HAP-1 (cell line): ENCODE data around the gene ANGPTL2.

ENCODE experiments used
- DNase-seq, 2 experiments: peaks; one replicate each; pipeline ENCODE4 v3.0.0-alpha.2; 2016 to 2020; ENCODE audit warnings: low spot score in 2 of 2
- H3K27me3 ChIP-seq: fragments of 250-450 bp; sonication (Bioruptor Pico); 2 replicates; pipeline ENCODE4 v1.5.1; 2020; ENCODE audit warnings: low read depth, mild to moderate bottlenecking, moderate library complexity
- H3K36me3 ChIP-seq: fragments of 250-450 bp; sonication (Bioruptor Pico); replicated peaks from 2 replicates; pipeline ENCODE4 v1.5.1; 2020; ENCODE audit warnings: mild to moderate bottlenecking
- H3K4me1 ChIP-seq: fragments of 250-450 bp; sonication (Bioruptor Pico); 2 replicates; pipeline ENCODE4 v1.5.1; 2020; ENCODE audit warnings: mild to moderate bottlenecking
- H3K4me3 ChIP-seq: fragments of 250-450 bp; sonication (Bioruptor Pico); 2 replicates; pipeline ENCODE4 v1.5.1; 2020; ENCODE audit warnings: mild to moderate bottlenecking, moderate library complexity
- H3K9me3 ChIP-seq: fragments of 250-450 bp; sonication (Bioruptor Pico); 2 replicates; pipeline ENCODE4 v1.5.1; 2020; ENCODE audit warnings: mild to moderate bottlenecking, moderate library complexity
- in situ Hi-C: fragments of 300-500 bp; cut with MboI; formaldehyde crosslinking; loops from 3 replicates; pipeline ENCODE4 v1.14.3; 2020; ENCODE audit warnings: low sequenced_read_pairs, inconsistent platforms, mixed read lengths

ANGPTL2 gene

GRCh38 chr9:127112056-127112455, 10.4 kb downstream of the ANGPTL2 start:
- in situ Hi-C loops: no loop called here
- DNase-seq: peak in 1 of 2 experiments; percentile 41
- Histone ChIP-seq H3K9me3 (no peaks in the 10 kb centered on the region), H3K36me3 (no peaks in the 10 kb centered on the region), H3K27me3 (no peaks in the 10 kb centered on the region), H3K4me1 (no peaks in the 10 kb centered on the region), H3K4me3 (no peak overlapping the region)

GRCh38 chr9:127109212-127109711, 13.2 kb downstream of the ANGPTL2 start:
- in situ Hi-C loops: no loop called here
- Histone ChIP-seq H3K36me3 (no peaks in the 10 kb centered on the region), H3K9me3 (no peaks in the 10 kb centered on the region), H3K4me3 (no peak overlapping the region), H3K27me3 (no peaks in the 10 kb centered on the region), H3K4me1 (no peaks in the 10 kb centered on the region)
- no peak for DNase-seq

- in situ Hi-C loops: no loop called here
- H3K4me1 ChIP-seq: no peaks in the 10 kb centered on the region
- no peaks in the 10 kb centered on the region for H3K27me3 ChIP-seq
- no peak for DNase-seq
- H3K36me3 ChIP-seq: no peaks in the 10 kb centered on the region
- H3K9me3 ChIP-seq: no peaks in the 10 kb centered on the region
- H3K4me3 ChIP-seq: no peak overlapping the region
Measured at GRCh38 chr9:127107929-127108876, 14.2 kb downstream of the ANGPTL2 start.

GRCh38 chr9:127107171-127107928, 15.1 kb downstream of the ANGPTL2 start:
- DNase-seq: no peak
- no peaks in the 10 kb centered on the region for H3K4me1 ChIP-seq
- H3K4me3 ChIP-seq: no peak overlapping the region
- H3K27me3 ChIP-seq: no peaks in the 10 kb centered on the region
- H3K36me3 ChIP-seq: no peaks in the 10 kb centered on the region
- in situ Hi-C loops: no loop called here
- H3K9me3 ChIP-seq: no peaks in the 10 kb centered on the region

GRCh38 chr9:127106466-127106855, 16.0 kb downstream of the ANGPTL2 start:
- no peak for DNase-seq
- H3K4me3 ChIP-seq: no peak overlapping the region
- in situ Hi-C loops: no loop called here
- H3K27me3 ChIP-seq: no peaks in the 10 kb centered on the region
- no peaks in the 10 kb centered on the region for H3K36me3 ChIP-seq
- H3K9me3 ChIP-seq: no peaks in the 10 kb centered on the region
- H3K4me1 ChIP-seq: no peaks in the 10 kb centered on the region

GRCh38 chr9:127105805-127106465, 16.5 kb downstream of the ANGPTL2 start:
- in situ Hi-C loops: no loop called here
- no peaks in the 10 kb centered on the region for H3K27me3 ChIP-seq
- H3K4me1 ChIP-seq: no peaks in the 10 kb centered on the region
- no peaks in the 10 kb centered on the region for H3K9me3 ChIP-seq
- H3K4me3 ChIP-seq: no peak overlapping the region
- no peak for DNase-seq
- H3K36me3 ChIP-seq: no peaks in the 10 kb centered on the region

- no peak for DNase-seq
- no peaks in the 10 kb centered on the region for H3K27me3 ChIP-seq
- H3K4me1 ChIP-seq: no peaks in the 10 kb centered on the region
- no peak overlapping the region for H3K4me3 ChIP-seq
- no peaks in the 10 kb centered on the region for H3K36me3 ChIP-seq
- in situ Hi-C loops: no loop called here
- H3K9me3 ChIP-seq: no peaks in the 10 kb centered on the region
Measured at GRCh38 chr9:127104581-127105311, 17.7 kb downstream of the ANGPTL2 start.

- H3K4me1 ChIP-seq: no peaks in the 10 kb centered on the region
- no peaks in the 10 kb centered on the region for H3K27me3 ChIP-seq
- H3K9me3 ChIP-seq: no peaks in the 10 kb centered on the region
- in situ Hi-C loops: no loop called here
- H3K4me3 ChIP-seq: no peak overlapping the region
- no peak for DNase-seq
- H3K36me3 ChIP-seq: no peaks in the 10 kb centered on the region
Measured at GRCh38 chr9:127102788-127103187, 19.6 kb downstream of the ANGPTL2 start.

- Histone ChIP-seq H3K36me3 (no peaks in the 10 kb centered on the region), H3K27me3 (no peaks in the 10 kb centered on the region)
Measured at GRCh38 chr9:127102176-127102575, 20.3 kb downstream of the ANGPTL2 start.

GRCh38 chr9:127099664-127100063, 22.8 kb downstream of the ANGPTL2 start:
- H3K27me3 ChIP-seq: no peaks in the 10 kb centered on the region
- H3K36me3 ChIP-seq: no peaks in the 10 kb centered on the region
- no peak overlapping the region for H3K4me3 ChIP-seq
- no peak for DNase-seq
- no peaks in the 10 kb centered on the region for H3K4me1 ChIP-seq
- in situ Hi-C loops: no loop called here
- H3K9me3 ChIP-seq: no peaks in the 10 kb centered on the region

More at GRCh38 chr9:127102176-127102575, 20.3 kb downstream of the ANGPTL2 start:
- no peaks in the 10 kb centered on the region for H3K9me3 ChIP-seq
- in situ Hi-C loops: no loop called here
- H3K4me1 ChIP-seq: no peaks in the 10 kb centered on the region
- no peak overlapping the region for H3K4me3 ChIP-seq
- no peak for DNase-seq

- no peak for DNase-seq
- H3K4me1 ChIP-seq: no peaks in the 10 kb centered on the region
Measured at GRCh38 chr9:127098916-127099553, 23.4 kb downstream of the ANGPTL2 start.

GRCh38 chr9:127097683-127098082, 24.8 kb downstream of the ANGPTL2 start:
- H3K4me3 ChIP-seq: no peak overlapping the region
- in situ Hi-C loops: no loop called here
- H3K36me3 ChIP-seq: no peaks in the 10 kb centered on the region
- no peaks in the 10 kb centered on the region for H3K9me3 ChIP-seq
- no peaks in the 10 kb centered on the region for H3K27me3 ChIP-seq
- no peak for DNase-seq
- H3K4me1 ChIP-seq: no peaks in the 10 kb centered on the region

More at GRCh38 chr9:127098916-127099553, 23.4 kb downstream of the ANGPTL2 start:
- no peaks in the 10 kb centered on the region for H3K27me3 ChIP-seq
- H3K36me3 ChIP-seq: no peaks in the 10 kb centered on the region
- in situ Hi-C loops: no loop called here
- no peaks in the 10 kb centered on the region for H3K9me3 ChIP-seq
- no peak overlapping the region for H3K4me3 ChIP-seq

- no peaks in the 10 kb centered on the region for H3K36me3 ChIP-seq
Measured at GRCh38 chr9:127096208-127096607, 26.2 kb downstream of the ANGPTL2 start.

More at GRCh38 chr9:127096208-127096607, 26.2 kb downstream of the ANGPTL2 start:
- in situ Hi-C loops: no loop called here
- DNase-seq: no peak
- H3K27me3 ChIP-seq: no peaks in the 10 kb centered on the region
- H3K4me3 ChIP-seq: no peak overlapping the region
- H3K9me3 ChIP-seq: no peaks in the 10 kb centered on the region
- no peaks in the 10 kb centered on the region for H3K4me1 ChIP-seq
